CD4-positive, CD25-positive, alpha-beta regulatory T cell (primary cell): Measurements from ENCODE around the gene AKR1C1. TPM values are rescaled to one million over a fixed set of nuclear protein-coding genes. Genes with fewer than 3 reads are reported as not detected.
"Not testable (repeated sequence)": the region's sequence is repeated elsewhere in the genome, so short reads cannot be mapped to it uniquely, and the experiment has no call there.

ENCODE experiments used
- ATAC-seq, 2 donors: fragments of 150-1000 bp; cut with Tn5 transposase; one replicate each; pipeline ENCODE4 v1.10.0; 2021; ENCODE audit warnings: low read depth in 2 of 2, moderate number of reproducible peaks in 2 of 2, moderate library complexity in 1 of 2
- DNase-seq, 3 donors: peaks; one replicate each; pipeline versions ENCODE4 v3.0.0 to v3.0.0-alpha.2; 2012 to 2022; ENCODE audit warnings: mixed read lengths in 1 of 3
- H3K27ac ChIP-seq: one replicate; pipeline ENCODE4 v1.7.0; 2013; ENCODE audit warnings: mild to moderate bottlenecking, low read length; ENCODE audit not compliant: insufficient read depth, poor library complexity, severe bottlenecking
- H3K27me3 ChIP-seq: one replicate; pipeline ENCODE4 v1.7.0; 2013; ENCODE audit warnings: low read length; ENCODE audit not compliant: control insufficient read depth, insufficient read depth
- H3K36me3 ChIP-seq: one replicate; pipeline ENCODE4 v1.7.0; 2013; ENCODE audit warnings: mild to moderate bottlenecking, low read length, moderate library complexity; ENCODE audit not compliant: control insufficient read depth, insufficient read depth
- H3K4me1 ChIP-seq: 2 replicates; pipeline ENCODE4 v1.7.0; 2013; ENCODE audit warnings: mild to moderate bottlenecking, low read length; ENCODE audit not compliant: insufficient read depth, control insufficient read depth, poor library complexity, severe bottlenecking
- H3K4me3 ChIP-seq: one replicate; pipeline ENCODE4 v1.7.0; 2013; ENCODE audit warnings: low read depth, mild to moderate bottlenecking, low read length, moderate library complexity
- H3K9me3 ChIP-seq, 2 experiments: 1 replicate in 1 of 2; 2 replicates in 1 of 2; pipeline ENCODE4 v1.7.0; 2013; ENCODE audit warnings: low read length in 2 of 2, mild to moderate bottlenecking in 1 of 2, moderate library complexity in 1 of 2; ENCODE audit not compliant: control insufficient read depth in 2 of 2
- H3K27ac Mint-ChIP-seq, 3 donors: one replicate each; pipeline ENCODE4 v1.8.0; 2020 to 2022; ENCODE audit warnings: mild to moderate bottlenecking in 3 of 3, mixed read lengths in 3 of 3, moderate library complexity in 2 of 3
- H3K27me3 Mint-ChIP-seq: one replicate; pipeline ENCODE4 v1.8.0; 2022; ENCODE audit warnings: mild to moderate bottlenecking, mixed read lengths
- H3K36me3 Mint-ChIP-seq: one replicate; pipeline ENCODE4 v1.8.0; 2020; ENCODE audit warnings: mixed read lengths
- H3K4me1 Mint-ChIP-seq, 4 donors: one replicate each; pipeline ENCODE4 v1.8.0; 2020 to 2022; ENCODE audit warnings: mixed read lengths in 4 of 4, mild to moderate bottlenecking in 1 of 4
- H3K4me3 Mint-ChIP-seq, 4 donors: one replicate each; pipeline ENCODE4 v1.8.0; 2020 to 2022; ENCODE audit warnings: mild to moderate bottlenecking in 4 of 4, mixed read lengths in 4 of 4, moderate library complexity in 3 of 4
- H3K9me3 Mint-ChIP-seq, 7 donors: one replicate each; pipeline ENCODE4 v1.8.0; 2020 to 2022; ENCODE audit warnings: mixed read lengths in 7 of 7, mild to moderate bottlenecking in 3 of 7, moderate library complexity in 2 of 7
- polyA plus RNA-seq, 4 donors: library from polyadenylated mRNA; unstranded; fragments of 300-500 nt; fragmentation: Illumina TruSeq; gene quantifications; one replicate each; pipeline ENCODE4 v1.2.3, GENCODE V29; 2021
- total RNA-seq: library from RNA; stranded (reverse); gene quantifications from one replicate; pipeline ENCODE4 v1.2.3, GENCODE V29; 2022

Gene AKR1C1
- total and polyA plus RNA-seq, 5 donors from 2014 or later: 0.14 to 1.5 (median 0.82) TPM; not detected in 1

DNA sequence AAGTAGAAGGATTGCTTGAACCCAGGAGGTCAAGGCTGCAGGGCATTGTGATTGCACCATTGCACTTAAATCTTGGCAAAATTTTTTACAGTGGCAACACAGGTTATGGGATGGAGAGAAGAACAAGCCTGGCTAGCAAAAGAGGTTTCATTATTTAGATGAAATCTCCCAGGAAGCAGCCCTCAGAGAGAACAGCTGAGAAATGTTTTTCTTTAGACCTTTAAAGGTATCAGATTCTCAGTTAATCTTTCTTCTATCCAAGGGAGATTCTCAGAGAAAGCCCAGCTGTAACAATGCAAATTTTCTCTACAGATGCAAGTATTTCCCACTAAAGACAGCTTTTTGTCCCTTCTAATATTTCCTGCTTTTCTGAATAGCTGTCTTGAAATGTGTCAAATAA is 19.8 kb upstream of the AKR1C1 start:
- H3K27me3 Mint-ChIP-seq, DNase-seq, H3K4me3 ChIP-seq, ATAC-seq, H3K36me3 ChIP-seq, H3K4me1 ChIP-seq, H3K36me3 Mint-ChIP-seq, H3K9me3 ChIP-seq, H3K4me1 Mint-ChIP-seq, H3K9me3 Mint-ChIP-seq, H3K27ac ChIP-seq, H3K27me3 ChIP-seq, H3K27ac Mint-ChIP-seq, H3K4me3 Mint-ChIP-seq: not testable (repeated sequence)

DNA sequence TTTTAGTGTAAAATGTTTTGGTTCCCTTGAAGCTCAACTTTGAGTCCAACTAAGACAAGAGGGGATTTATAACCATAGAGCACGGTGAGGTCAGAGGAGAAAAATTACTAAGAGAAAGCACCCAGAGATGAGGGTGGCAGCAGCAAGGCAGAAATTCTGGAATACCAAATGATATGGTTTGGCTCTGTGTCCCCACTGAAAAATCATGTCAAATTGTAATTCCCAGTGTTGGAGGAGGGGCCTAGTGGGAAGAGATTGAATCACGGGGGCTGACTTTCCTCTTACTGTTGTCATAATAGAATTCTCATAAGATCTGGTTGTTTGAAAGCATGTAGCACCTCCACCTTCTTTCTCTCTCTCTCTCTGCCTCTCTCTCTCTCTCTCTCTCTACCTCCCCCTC is 19.4 kb upstream of the AKR1C1 start:
- H3K27me3 ChIP-seq: no peaks in the 10 kb centered on the region
- DNase-seq (no peak), ATAC-seq (no peak)
- no peak overlapping the region for H3K27ac Mint-ChIP-seq
- H3K27ac ChIP-seq: no peak overlapping the region
- no peaks in the 10 kb centered on the region for H3K4me1 Mint-ChIP-seq
- no peaks in the 10 kb centered on the region for H3K36me3 ChIP-seq
- H3K9me3 ChIP-seq: no peaks in the 10 kb centered on the region
- H3K4me3 Mint-ChIP-seq: no peak overlapping the region
- H3K4me1 ChIP-seq: no peaks in the 10 kb centered on the region
- H3K27me3 Mint-ChIP-seq: peaks cover 8% of the 10 kb centered on the region
- no peaks in the 10 kb centered on the region for H3K9me3 Mint-ChIP-seq
- H3K36me3 Mint-ChIP-seq: no peaks in the 10 kb centered on the region
- H3K4me3 ChIP-seq: no peak overlapping the region

DNA sequence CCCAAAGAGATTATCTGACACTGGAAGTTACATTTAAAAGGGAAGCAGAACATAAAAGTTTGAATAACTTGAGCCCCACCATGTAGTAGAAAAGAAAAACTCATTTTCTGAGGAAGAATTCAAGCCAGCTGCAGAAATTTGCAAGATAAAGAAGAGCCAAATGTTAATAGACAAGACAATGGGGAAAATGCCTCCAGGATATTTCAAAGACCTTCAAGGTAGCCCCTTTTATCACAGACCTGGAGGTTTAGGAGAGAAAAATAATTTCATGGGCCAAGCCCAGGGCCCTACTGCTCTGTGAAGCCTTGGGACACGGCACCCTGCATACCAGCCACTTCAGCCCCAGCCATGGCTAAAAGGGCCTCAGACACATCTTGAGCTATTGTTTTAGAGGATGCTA is 18.4 kb upstream of the AKR1C1 start:
- Histone ChIP-seq H3K4me3 (no peak overlapping the region), H3K27ac (no peak overlapping the region), H3K27me3 (no peaks in the 10 kb centered on the region), H3K4me1 (no peaks in the 10 kb centered on the region), H3K9me3 (no peaks in the 10 kb centered on the region), H3K36me3 (no peaks in the 10 kb centered on the region)
- no peak overlapping the region for H3K4me3 Mint-ChIP-seq
- no peak for ATAC-seq
- no peaks in the 10 kb centered on the region for H3K36me3 Mint-ChIP-seq
- no peaks in the 10 kb centered on the region for H3K9me3 Mint-ChIP-seq
- no peak for DNase-seq
- no peak overlapping the region for H3K27ac Mint-ChIP-seq
- peaks cover 8% of the 10 kb centered on the region for H3K27me3 Mint-ChIP-seq
- no peaks in the 10 kb centered on the region for H3K4me1 Mint-ChIP-seq

DNA sequence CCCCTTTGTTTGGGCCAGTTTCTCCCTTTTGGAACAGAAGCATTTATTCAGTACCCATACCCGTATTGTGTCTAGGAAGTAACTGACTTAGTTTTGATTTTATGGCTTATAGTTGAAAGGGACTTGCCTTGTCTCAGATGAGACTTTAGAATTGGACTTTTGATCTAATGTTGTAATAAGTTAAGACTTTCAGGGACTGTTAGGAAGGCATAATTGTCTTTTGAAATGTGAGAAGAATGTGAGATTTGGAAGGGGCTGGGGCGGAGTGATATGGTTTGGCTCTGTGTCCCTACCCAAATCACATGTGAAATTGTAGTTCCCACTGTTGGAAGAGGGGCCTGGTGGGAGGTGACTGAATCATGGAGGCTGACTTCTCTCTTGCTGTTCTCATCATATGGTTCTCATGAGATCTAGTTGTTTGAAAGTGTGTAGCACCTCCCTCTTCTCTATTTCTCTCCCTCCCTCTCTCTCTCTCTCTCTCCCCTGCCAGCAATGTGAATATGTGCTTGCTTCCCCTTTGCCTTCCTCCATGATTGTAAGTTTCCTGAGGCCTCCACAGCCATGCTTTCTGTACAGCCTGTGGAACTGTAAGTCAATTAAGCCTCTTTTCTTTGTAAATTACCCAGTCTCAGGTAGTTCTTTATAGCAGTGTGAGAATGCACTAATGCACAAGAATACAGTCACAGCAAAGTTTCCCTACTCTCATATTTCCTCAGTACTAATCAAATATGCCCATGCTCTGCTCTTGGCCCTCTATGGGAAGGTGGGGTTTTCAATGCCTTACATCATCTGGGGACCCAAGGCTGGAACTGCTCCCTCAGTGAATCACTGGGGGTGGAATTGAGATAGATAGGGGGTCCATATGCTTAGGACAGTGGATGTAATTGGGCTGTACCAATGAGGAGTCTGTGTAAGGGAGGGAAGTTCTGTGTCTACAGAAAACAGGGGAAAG is 17.2 kb upstream of the AKR1C1 start:
- H3K4me3 Mint-ChIP-seq: no peak overlapping the region
- H3K27ac Mint-ChIP-seq: no peak overlapping the region
- H3K4me1 ChIP-seq: no peaks in the 10 kb centered on the region
- H3K27me3 Mint-ChIP-seq: peaks cover 8% of the 10 kb centered on the region
- H3K4me3 ChIP-seq: no peak overlapping the region
- H3K27me3 ChIP-seq: no peaks in the 10 kb centered on the region
- H3K9me3 Mint-ChIP-seq: no peaks in the 10 kb centered on the region
- DNase-seq (no peak), ATAC-seq (no peak)
- H3K27ac ChIP-seq: no peak overlapping the region
- no peaks in the 10 kb centered on the region for H3K36me3 Mint-ChIP-seq
- no peaks in the 10 kb centered on the region for H3K36me3 ChIP-seq
- H3K4me1 Mint-ChIP-seq: no peaks in the 10 kb centered on the region
- no peaks in the 10 kb centered on the region for H3K9me3 ChIP-seq

DNA sequence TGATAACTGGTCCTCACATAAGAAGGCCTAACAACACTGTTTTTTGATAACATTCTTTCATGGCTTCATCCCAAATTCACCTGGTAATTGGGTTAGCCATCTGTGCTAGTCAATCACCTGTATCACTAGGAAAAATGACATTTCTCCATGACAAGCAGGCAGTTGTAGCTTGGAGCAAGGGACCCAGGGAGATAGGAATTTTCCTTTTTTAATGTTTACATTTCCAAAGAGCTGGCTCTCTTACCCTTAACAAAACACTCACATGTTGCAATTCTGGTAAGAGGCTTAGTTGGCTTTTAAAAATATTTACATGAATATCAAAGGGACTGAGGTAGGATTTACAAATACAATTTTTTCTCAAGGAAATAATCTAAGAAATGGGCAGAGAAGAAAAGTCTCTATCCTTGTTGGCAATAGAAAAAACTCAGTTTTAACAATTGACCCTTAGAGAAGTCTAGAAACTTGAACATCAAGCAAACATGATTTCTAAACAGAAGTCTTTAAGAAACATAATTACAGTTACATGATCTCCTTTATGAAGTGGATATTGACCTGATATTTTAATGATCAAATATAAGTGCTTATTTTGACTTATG is 16.1 kb upstream of the AKR1C1 start:
- no peak for ATAC-seq
- H3K36me3 Mint-ChIP-seq: no peaks in the 10 kb centered on the region
- H3K4me1 Mint-ChIP-seq: no peaks in the 10 kb centered on the region
- no peaks in the 10 kb centered on the region for H3K9me3 Mint-ChIP-seq
- H3K27ac ChIP-seq: no peak overlapping the region
- DNase-seq: no peak
- no peak overlapping the region for H3K4me3 Mint-ChIP-seq
- peaks cover 8% of the 10 kb centered on the region for H3K27me3 Mint-ChIP-seq
- H3K9me3 ChIP-seq: no peaks in the 10 kb centered on the region
- H3K4me3 ChIP-seq: no peak overlapping the region
- no peak overlapping the region for H3K27ac Mint-ChIP-seq
- no peaks in the 10 kb centered on the region for H3K4me1 ChIP-seq
- no peaks in the 10 kb centered on the region for H3K36me3 ChIP-seq
- no peaks in the 10 kb centered on the region for H3K27me3 ChIP-seq

DNA sequence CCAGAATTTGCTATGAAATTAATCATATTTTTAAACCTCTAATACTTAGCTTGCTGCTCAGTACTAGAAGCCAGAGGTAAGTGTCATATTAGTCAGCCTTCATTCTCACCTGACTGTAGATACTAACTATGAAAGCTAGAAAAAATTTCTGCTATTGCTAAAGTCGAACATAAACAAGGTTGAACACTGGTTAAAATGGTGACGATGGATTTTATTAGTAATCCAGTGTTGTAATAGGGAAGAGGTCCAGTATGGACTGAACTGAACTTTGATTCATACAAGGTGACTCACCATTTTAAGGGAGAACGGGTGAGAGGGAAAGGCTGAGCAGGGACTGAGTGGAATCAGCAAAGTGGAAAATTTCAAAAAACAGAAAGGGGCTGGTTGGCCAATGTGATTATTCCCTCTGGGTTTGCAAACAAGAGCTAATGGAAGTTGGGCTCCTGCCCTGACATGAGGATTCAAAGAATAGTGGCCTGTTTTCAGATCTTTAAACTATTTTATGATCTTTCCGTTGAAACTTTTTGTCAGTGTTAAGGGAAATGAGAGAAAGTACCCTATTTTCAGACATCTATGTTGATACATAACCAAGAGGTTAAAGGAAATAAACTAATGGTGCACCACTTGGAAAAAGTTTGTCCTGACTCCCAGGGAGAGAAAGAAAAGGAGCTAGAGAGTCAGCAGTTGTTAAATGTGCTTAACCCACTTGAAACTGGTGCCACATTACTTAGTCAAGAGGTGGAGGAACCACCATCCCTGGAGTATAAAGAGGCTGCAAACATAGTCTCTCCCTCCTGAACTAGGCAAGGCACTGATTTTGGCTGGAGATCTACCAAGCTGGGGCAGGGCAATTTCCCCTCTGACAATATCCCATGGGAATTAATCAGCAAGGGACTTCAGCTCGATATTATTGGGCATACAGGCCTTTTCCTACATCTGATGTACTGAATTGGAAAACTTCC is 15.3 kb upstream of the AKR1C1 start:
- peaks cover 8% of the 10 kb centered on the region for H3K27me3 Mint-ChIP-seq
- H3K4me3 ChIP-seq: no peak overlapping the region
- no peaks in the 10 kb centered on the region for H3K9me3 ChIP-seq
- no peak overlapping the region for H3K27ac ChIP-seq
- H3K27ac Mint-ChIP-seq: no peak overlapping the region
- ATAC-seq (no peak), DNase-seq (no peak)
- H3K36me3 Mint-ChIP-seq: no peaks in the 10 kb centered on the region
- no peak overlapping the region for H3K4me3 Mint-ChIP-seq
- H3K27me3 ChIP-seq: no peaks in the 10 kb centered on the region
- H3K4me1 ChIP-seq: no peaks in the 10 kb centered on the region
- no peaks in the 10 kb centered on the region for H3K9me3 Mint-ChIP-seq
- no peaks in the 10 kb centered on the region for H3K36me3 ChIP-seq
- H3K4me1 Mint-ChIP-seq: no peaks in the 10 kb centered on the region

DNA sequence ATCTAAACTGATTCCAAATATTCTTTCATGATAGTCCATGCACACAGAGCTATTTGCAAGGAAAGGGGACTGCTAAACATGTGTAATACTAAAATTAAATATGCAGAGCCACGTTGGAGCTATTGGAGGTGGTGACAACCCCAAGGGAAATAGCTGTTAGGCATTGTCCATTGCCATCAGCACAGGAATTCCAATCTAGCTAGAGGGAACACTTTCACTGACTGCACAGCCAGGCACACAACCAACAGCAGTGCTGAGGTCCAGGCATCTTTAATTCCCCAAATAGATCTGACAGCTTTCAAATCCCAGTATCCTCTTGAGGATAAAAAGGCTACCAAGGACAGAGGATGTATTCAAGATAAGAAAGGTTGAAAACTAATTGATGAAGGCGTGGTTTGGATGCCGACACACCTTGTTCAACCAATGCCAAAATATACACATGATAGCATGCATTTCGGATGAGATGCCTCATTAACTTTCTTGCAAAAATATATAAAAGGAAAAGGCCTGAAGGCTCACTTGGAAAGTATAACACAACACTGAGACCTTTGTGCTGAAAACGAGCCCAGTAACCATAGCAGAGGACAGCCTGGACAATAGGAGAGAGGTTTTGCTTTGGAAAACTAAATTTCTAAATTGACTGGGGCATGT is 11.6 kb upstream of the AKR1C1 start:
- not testable (repeated sequence) for H3K4me1 ChIP-seq, ATAC-seq, H3K36me3 ChIP-seq, H3K36me3 Mint-ChIP-seq, H3K9me3 ChIP-seq, H3K4me3 Mint-ChIP-seq, H3K27ac ChIP-seq, H3K9me3 Mint-ChIP-seq, H3K4me1 Mint-ChIP-seq, H3K27me3 ChIP-seq, H3K27ac Mint-ChIP-seq, H3K4me3 ChIP-seq, DNase-seq
- H3K27me3 Mint-ChIP-seq: peaks cover 10% of the 10 kb centered on the region
